GM23248 (cell line): ENCODE measurements around the gene BIRC6.

Experiments
- EZH2 ChIP-seq: fragments of 200-600 bp; sonication (generic); IDR thresholded peaks from 2 replicates; pipeline ENCODE4 v1.6.1; 2018; ENCODE audit warnings: antibody characterized with exemption, mild to moderate bottlenecking; ENCODE audit not compliant: insufficient read depth, poor library complexity, severe bottlenecking
- EZH2phosphoT487 ChIP-seq: fragments of 200-600 bp; sonication (generic); IDR thresholded peaks from 2 replicates; pipeline ENCODE4 v1.6.1; 2018; ENCODE audit warnings: antibody characterized with exemption, moderate library complexity, mild to moderate bottlenecking, low read depth; ENCODE audit not compliant: insufficient read depth

GRCh38 chr2:32369222-32369621 lies 12.4 kb downstream of the BIRC6 start:
- no peak for TF ChIP-seq EZH2
- TF ChIP-seq EZH2phosphoT487: no peak
